HFFc6 (cell line): ENCODE data around the gene FCGR3A. TPM values are rescaled to one million over a fixed set of nuclear protein-coding genes. Genes with fewer than 3 reads are reported as not detected.
A peak's percentile ranks its signal among the peaks of the same experiment; 100 is the strongest.
"Not testable (repeated sequence)": the region's sequence is repeated elsewhere in the genome, so short reads cannot be mapped to it uniquely, and the experiment has no call there.

Source experiments
- DNase-seq: peaks from one replicate; pipeline ENCODE4 v3.0.0-alpha.2; 2018
- H3K27ac Mint-ChIP-seq: 2 replicates; pipeline ENCODE4 v1.8.0; 2020; ENCODE audit warnings: mild to moderate bottlenecking, mixed read lengths
- H3K27me3 Mint-ChIP-seq: 2 replicates; pipeline ENCODE4 v1.8.0; 2021; ENCODE audit warnings: mild to moderate bottlenecking, moderate library complexity, mixed read lengths; ENCODE audit not compliant: insufficient read depth
- H3K36me3 Mint-ChIP-seq: 2 replicates; pipeline ENCODE4 v1.8.0; 2021; ENCODE audit warnings: low read depth, mixed read lengths
- H3K4me1 Mint-ChIP-seq: 2 replicates; pipeline ENCODE4 v1.8.0; 2020; ENCODE audit warnings: low read depth, mixed read lengths
- H3K4me3 Mint-ChIP-seq: 2 replicates; pipeline ENCODE4 v1.8.0; 2020; ENCODE audit warnings: mild to moderate bottlenecking, moderate library complexity, mixed read lengths
- H3K9me3 Mint-ChIP-seq: 2 replicates; pipeline ENCODE4 v1.8.0; 2020; ENCODE audit warnings: mild to moderate bottlenecking, mixed read lengths
- total RNA-seq, 6 experiments: library from RNA; stranded (reverse); fragmentation: NEBNext Ultra II Directional; extraction: Animal tissue kit (Norgen Biotek cat#: 25700); gene quantifications; 2 replicates in 1 of 6; 3 replicates in 5 of 6; pipeline ENCODE4 v1.2.3, GENCODE V29; 2021

The FCGR3A gene
- total RNA-seq, 6 experiments from 2014 or later: not detected

GRCh38 chr1:161579856-161580507 lies 30.4 kb upstream of the FCGR3A start:
- H3K36me3 Mint-ChIP-seq, H3K27me3 Mint-ChIP-seq, H3K9me3 Mint-ChIP-seq, H3K27ac Mint-ChIP-seq, H3K4me3 Mint-ChIP-seq, DNase-seq, H3K4me1 Mint-ChIP-seq: not testable (repeated sequence)

- DNase-seq, H3K27ac Mint-ChIP-seq, H3K36me3 Mint-ChIP-seq, H3K27me3 Mint-ChIP-seq, H3K4me1 Mint-ChIP-seq, H3K9me3 Mint-ChIP-seq, H3K4me3 Mint-ChIP-seq: not testable (repeated sequence)
Measured at GRCh38 chr1:161576676-161577075, 27.1 kb upstream of the FCGR3A start.

- not testable (repeated sequence) for H3K4me3 Mint-ChIP-seq, DNase-seq, H3K27me3 Mint-ChIP-seq, H3K36me3 Mint-ChIP-seq, H3K4me1 Mint-ChIP-seq, H3K27ac Mint-ChIP-seq, H3K9me3 Mint-ChIP-seq
Measured at GRCh38 chr1:161571703-161572102, 22.1 kb upstream of the FCGR3A start.

- Mint-ChIP-seq H3K27me3 (peaks cover 11% of the 10 kb centered on the region), H3K4me3 (peak overlapping the region; percentile 43; the same call in 1 of the 2 replicates)
- not testable (repeated sequence) for H3K9me3 Mint-ChIP-seq, H3K36me3 Mint-ChIP-seq, H3K27ac Mint-ChIP-seq, H3K4me1 Mint-ChIP-seq, DNase-seq
Measured at GRCh38 chr1:161566602-161566960, 17.0 kb upstream of the FCGR3A start.

GRCh38 chr1:161563522-161563921 lies 13.9 kb upstream of the FCGR3A start:
- DNase-seq, H3K4me3 Mint-ChIP-seq, H3K4me1 Mint-ChIP-seq, H3K9me3 Mint-ChIP-seq, H3K27ac Mint-ChIP-seq, H3K36me3 Mint-ChIP-seq: not testable (repeated sequence)
- H3K27me3 Mint-ChIP-seq: peaks cover 11% of the 10 kb centered on the region

- not testable (repeated sequence) for DNase-seq, H3K4me3 Mint-ChIP-seq, H3K4me1 Mint-ChIP-seq, H3K36me3 Mint-ChIP-seq, H3K27ac Mint-ChIP-seq, H3K9me3 Mint-ChIP-seq
- peaks cover 11% of the 10 kb centered on the region for H3K27me3 Mint-ChIP-seq
Measured at GRCh38 chr1:161562441-161562840, 12.8 kb upstream of the FCGR3A start.

- not testable (repeated sequence) for H3K36me3 Mint-ChIP-seq, H3K27ac Mint-ChIP-seq, H3K4me1 Mint-ChIP-seq, H3K9me3 Mint-ChIP-seq, H3K27me3 Mint-ChIP-seq, H3K4me3 Mint-ChIP-seq, DNase-seq
Measured at GRCh38 chr1:161560960-161561715, 11.5 kb upstream of the FCGR3A start.

- H3K4me3 Mint-ChIP-seq, H3K9me3 Mint-ChIP-seq, H3K27me3 Mint-ChIP-seq, DNase-seq, H3K36me3 Mint-ChIP-seq, H3K27ac Mint-ChIP-seq: not testable (repeated sequence)
- H3K4me1 Mint-ChIP-seq: peaks cover 11% of the 10 kb centered on the region
Measured at GRCh38 chr1:161557506-161558450, 8.2 kb upstream of the FCGR3A start.

- H3K9me3 Mint-ChIP-seq, H3K4me3 Mint-ChIP-seq, DNase-seq, H3K27ac Mint-ChIP-seq, H3K27me3 Mint-ChIP-seq, H3K36me3 Mint-ChIP-seq: not testable (repeated sequence)
- H3K4me1 Mint-ChIP-seq: peaks cover 11% of the 10 kb centered on the region
Measured at GRCh38 chr1:161556990-161557389, 7.4 kb upstream of the FCGR3A start.

GRCh38 chr1:161556143-161556542 lies 6.5 kb upstream of the FCGR3A start:
- DNase-seq, H3K27ac Mint-ChIP-seq, H3K27me3 Mint-ChIP-seq, H3K4me3 Mint-ChIP-seq, H3K9me3 Mint-ChIP-seq, H3K36me3 Mint-ChIP-seq: not testable (repeated sequence)
- peaks cover 11% of the 10 kb centered on the region for H3K4me1 Mint-ChIP-seq

GRCh38 chr1:161554815-161555417 lies 5.3 kb upstream of the FCGR3A start:
- H3K9me3 Mint-ChIP-seq: not testable (repeated sequence)

GRCh38 chr1:161554340-161554739 lies 4.7 kb upstream of the FCGR3A start:
- H3K36me3 Mint-ChIP-seq, H3K4me3 Mint-ChIP-seq, H3K27me3 Mint-ChIP-seq: not testable (repeated sequence)

More at GRCh38 chr1:161554815-161555417, 5.3 kb upstream of the FCGR3A start:
- not testable (repeated sequence) for H3K36me3 Mint-ChIP-seq, H3K27ac Mint-ChIP-seq, H3K4me3 Mint-ChIP-seq, H3K27me3 Mint-ChIP-seq
- peaks cover 11% of the 10 kb centered on the region for H3K4me1 Mint-ChIP-seq
- DNase-seq: peak; percentile 15

GRCh38 chr1:161553631-161554030 lies 4.0 kb upstream of the FCGR3A start:
- DNase-seq, H3K27me3 Mint-ChIP-seq: not testable (repeated sequence)

More at GRCh38 chr1:161554340-161554739, 4.7 kb upstream of the FCGR3A start:
- not testable (repeated sequence) for DNase-seq, H3K27ac Mint-ChIP-seq, H3K9me3 Mint-ChIP-seq
- H3K4me1 Mint-ChIP-seq: peaks cover 11% of the 10 kb centered on the region

More at GRCh38 chr1:161553631-161554030, 4.0 kb upstream of the FCGR3A start:
- H3K9me3 Mint-ChIP-seq, H3K27ac Mint-ChIP-seq, H3K36me3 Mint-ChIP-seq, H3K4me3 Mint-ChIP-seq: not testable (repeated sequence)
- peaks cover 11% of the 10 kb centered on the region for H3K4me1 Mint-ChIP-seq
